Neural cell (in vitro differentiated cells): ENCODE results near the gene AGPAT4.

Source experiments
- CTCF ChIP-seq: fragments of 450-650 bp; IDR thresholded peaks from 2 replicates; pipeline ENCODE4 v1.5.1; 2014; ENCODE audit warnings: antibody characterized with exemption, mild to moderate bottlenecking, moderate library complexity; ENCODE audit not compliant: poor library complexity, severe bottlenecking
- RAD21 ChIP-seq: fragments of 450-650 bp; conservative IDR thresholded peaks from 2 replicates; pipeline ENCODE4 v1.6.1; 2014; ENCODE audit warnings: antibody characterized with exemption, mild to moderate bottlenecking, moderate library complexity

- TF ChIP-seq CTCF: no peak
- no peak for TF ChIP-seq RAD21
Measured at GRCh38 chr6:161105408-161105807, 168.5 kb downstream of the AGPAT4 start.
